Stomach (tissue), 4 donors: ENCODE data around the gene BRD3.

Source experiments
- CTCF ChIP-seq, 7 experiments: fragments of 450-650 bp in 4 of 7; fragments of 200-600 bp in 3 of 7; sonication (generic) in 3 of 7; IDR thresholded peaks; one replicate each; pipeline ENCODE4 v1.5.1; 2016 to 2019; ENCODE audit warnings: antibody characterized with exemption in 7 of 7, control low read depth in 2 of 7, mild to moderate bottlenecking in 1 of 7
- POLR2A ChIP-seq, 4 donors: fragments of 450-650 bp; IDR thresholded peaks; one replicate each; pipeline ENCODE4 v1.6.1; 2016; ENCODE audit warnings: antibody characterized with exemption in 4 of 4, control low read depth in 2 of 4, mild to moderate bottlenecking in 1 of 4, moderate library complexity in 1 of 4

GRCh38 chr9:133987446-133987788 lies 80.4 kb downstream of the BRD3 start:
- TF ChIP-seq POLR2A (IDR thresholded peaks at IDR 0.05) (no peak), CTCF (IDR thresholded peaks at IDR 0.05) (no peak)
